Neural crest cell (in vitro differentiated cells): Measurements from ENCODE around the gene SCN9A. TPM values are rescaled to one million over a fixed set of nuclear protein-coding genes. Genes with fewer than 3 reads are reported as not detected.

Experiments used
- DNase-seq: peaks from one replicate; pipeline ENCODE4 v3.0.0; 2021; ENCODE audit warnings: low read depth, mixed read lengths, low spot score
- H3K27ac Mint-ChIP-seq: one replicate; pipeline ENCODE4 v1.8.0; 2021; ENCODE audit warnings: mild to moderate bottlenecking, mixed read lengths; ENCODE audit not compliant: unreplicated experiment
- H3K27me3 Mint-ChIP-seq: 2 replicates; pipeline ENCODE4 v1.8.0; 2021; ENCODE audit warnings: low read depth, mild to moderate bottlenecking, mixed read lengths
- H3K36me3 Mint-ChIP-seq: 2 replicates; pipeline ENCODE4 v1.8.0; 2021; ENCODE audit warnings: low read depth, mild to moderate bottlenecking, mixed read lengths
- H3K4me1 Mint-ChIP-seq: 2 replicates; pipeline ENCODE4 v1.8.0; 2021; ENCODE audit warnings: mixed read lengths
- H3K4me3 Mint-ChIP-seq: one replicate; pipeline ENCODE4 v1.8.0; 2021; ENCODE audit warnings: mild to moderate bottlenecking, mixed read lengths
- H3K9me3 Mint-ChIP-seq: 2 replicates; pipeline ENCODE4 v1.8.0; 2021; ENCODE audit warnings: mixed read lengths
- total RNA-seq: library from RNA; stranded (reverse); gene quantifications from 2 replicates; pipeline ENCODE4 v1.2.1, GENCODE V29; 2021
- TF ChIP-seq, protein P1 (sequence below): fragments of 200-600 bp; sonication (generic); conservative IDR thresholded peaks from 2 replicates; pipeline ENCODE4 v1.5.0; 2021; ENCODE audit warnings: antibody characterized with exemption, mild to moderate bottlenecking

The SCN9A gene
- total RNA-seq, 1 donor from 2014 or later, result 1.3 TPM

DNA sequence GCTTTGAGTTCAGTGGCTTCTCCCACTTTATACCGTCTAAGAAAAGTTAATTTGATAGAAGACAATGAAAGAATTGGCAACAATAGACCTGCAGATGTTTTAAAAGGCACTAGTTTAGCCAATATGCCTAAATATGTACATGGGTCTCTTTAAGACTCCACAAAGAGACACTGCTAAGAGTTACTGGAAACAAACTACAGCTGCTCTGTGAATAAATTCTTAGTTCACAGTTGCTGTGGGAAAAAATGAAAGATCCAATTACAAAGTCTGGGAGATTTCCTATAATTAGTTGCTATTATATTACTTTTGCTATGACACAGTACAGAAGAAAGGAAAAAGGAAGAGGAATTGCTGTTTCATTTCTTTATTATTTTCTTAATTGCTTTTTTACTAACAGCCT, 34.3 kb downstream of the SCN9A start:
- Mint-ChIP-seq H3K4me1 (peaks cover 13% of the 10 kb centered on the region), H3K36me3 (no peaks in the 10 kb centered on the region)

DNA sequence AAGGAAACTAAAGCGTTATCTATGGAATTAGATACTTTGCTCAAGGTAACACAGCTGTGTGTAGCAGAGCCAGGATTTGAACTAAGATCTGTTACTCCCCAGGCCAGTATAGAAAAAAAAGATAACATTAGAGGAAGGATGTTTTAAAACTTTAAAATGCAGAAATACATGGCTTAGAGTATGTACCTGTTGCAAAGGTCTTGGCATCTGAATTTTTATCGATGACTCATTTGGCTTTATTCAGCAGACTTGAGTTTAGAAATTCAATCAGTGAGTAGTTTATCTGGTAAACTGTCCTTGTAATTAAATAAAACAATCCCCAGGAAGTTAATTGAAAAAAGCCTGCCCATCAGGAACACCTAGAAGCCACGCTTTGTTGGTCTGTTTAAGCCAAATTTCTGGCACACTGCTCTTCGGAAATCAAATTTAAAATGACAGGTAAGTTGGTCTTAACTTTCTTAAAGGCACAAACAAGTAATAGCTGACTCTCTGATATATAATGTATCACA, 36.9 kb downstream of the SCN9A start:
- no peak overlapping the region for H3K27ac Mint-ChIP-seq

More for the DNA sequence above, 34.3 kb downstream of the SCN9A start:
- TF ChIP-seq, protein P1, sequence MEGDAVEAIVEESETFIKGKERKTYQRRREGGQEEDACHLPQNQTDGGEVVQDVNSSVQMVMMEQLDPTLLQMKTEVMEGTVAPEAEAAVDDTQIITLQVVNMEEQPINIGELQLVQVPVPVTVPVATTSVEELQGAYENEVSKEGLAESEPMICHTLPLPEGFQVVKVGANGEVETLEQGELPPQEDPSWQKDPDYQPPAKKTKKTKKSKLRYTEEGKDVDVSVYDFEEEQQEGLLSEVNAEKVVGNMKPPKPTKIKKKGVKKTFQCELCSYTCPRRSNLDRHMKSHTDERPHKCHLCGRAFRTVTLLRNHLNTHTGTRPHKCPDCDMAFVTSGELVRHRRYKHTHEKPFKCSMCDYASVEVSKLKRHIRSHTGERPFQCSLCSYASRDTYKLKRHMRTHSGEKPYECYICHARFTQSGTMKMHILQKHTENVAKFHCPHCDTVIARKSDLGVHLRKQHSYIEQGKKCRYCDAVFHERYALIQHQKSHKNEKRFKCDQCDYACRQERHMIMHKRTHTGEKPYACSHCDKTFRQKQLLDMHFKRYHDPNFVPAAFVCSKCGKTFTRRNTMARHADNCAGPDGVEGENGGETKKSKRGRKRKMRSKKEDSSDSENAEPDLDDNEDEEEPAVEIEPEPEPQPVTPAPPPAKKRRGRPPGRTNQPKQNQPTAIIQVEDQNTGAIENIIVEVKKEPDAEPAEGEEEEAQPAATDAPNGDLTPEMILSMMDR, result no peak
- Mint-ChIP-seq H3K9me3 (no peaks in the 10 kb centered on the region), H3K27me3 (no peaks in the 10 kb centered on the region), H3K27ac (no peak overlapping the region), H3K4me3 (no peak overlapping the region)
- DNase-seq, result no peak

GRCh38 chr2:166337932-166338331, 37.8 kb downstream of the SCN9A start:
- TF ChIP-seq, protein P1, result no peak
- no peaks in the 10 kb centered on the region for H3K36me3 Mint-ChIP-seq

More for the DNA sequence above, 36.9 kb downstream of the SCN9A start:
- no peak for DNase-seq
- Mint-ChIP-seq H3K27me3 (no peaks in the 10 kb centered on the region), H3K9me3 (no peaks in the 10 kb centered on the region), H3K4me1 (peaks cover 5% of the 10 kb centered on the region), H3K36me3 (no peaks in the 10 kb centered on the region), H3K4me3 (no peak overlapping the region)
- TF ChIP-seq, protein P1, result no peak

DNA sequence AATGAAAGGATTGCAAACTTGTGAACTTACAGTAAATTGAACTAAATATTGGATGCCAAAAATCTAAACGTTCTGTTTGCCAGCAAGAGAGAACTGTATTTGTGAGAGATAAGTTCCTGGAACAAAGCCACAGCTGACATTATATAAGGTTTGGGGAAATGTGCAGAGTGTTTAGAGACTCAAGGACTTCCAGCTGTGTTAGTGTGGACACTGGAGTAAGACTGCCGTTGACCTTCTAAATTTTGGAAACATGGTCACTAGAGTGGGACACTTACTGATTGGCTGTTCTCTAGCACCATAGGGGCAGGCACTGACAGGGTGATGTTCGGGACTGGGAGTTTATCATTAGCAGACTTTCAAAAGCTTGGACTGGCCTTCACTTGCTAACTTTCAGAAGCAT, 40.5 kb downstream of the SCN9A start:
- no peak for DNase-seq
- no peaks in the 10 kb centered on the region for H3K4me1 Mint-ChIP-seq
- TF ChIP-seq, protein P1, result no peak
- peaks cover 2% of the 10 kb centered on the region for H3K27me3 Mint-ChIP-seq
- H3K9me3 Mint-ChIP-seq, result no peaks in the 10 kb centered on the region
- no peak overlapping the region for H3K27ac Mint-ChIP-seq
- no peaks in the 10 kb centered on the region for H3K36me3 Mint-ChIP-seq
- no peak overlapping the region for H3K4me3 Mint-ChIP-seq

More at GRCh38 chr2:166337932-166338331, 37.8 kb downstream of the SCN9A start:
- Mint-ChIP-seq H3K4me3 (no peak overlapping the region), H3K9me3 (no peaks in the 10 kb centered on the region), H3K4me1 (no peaks in the 10 kb centered on the region), H3K27me3 (no peaks in the 10 kb centered on the region), H3K27ac (no peak overlapping the region)
- DNase-seq, result no peak

DNA sequence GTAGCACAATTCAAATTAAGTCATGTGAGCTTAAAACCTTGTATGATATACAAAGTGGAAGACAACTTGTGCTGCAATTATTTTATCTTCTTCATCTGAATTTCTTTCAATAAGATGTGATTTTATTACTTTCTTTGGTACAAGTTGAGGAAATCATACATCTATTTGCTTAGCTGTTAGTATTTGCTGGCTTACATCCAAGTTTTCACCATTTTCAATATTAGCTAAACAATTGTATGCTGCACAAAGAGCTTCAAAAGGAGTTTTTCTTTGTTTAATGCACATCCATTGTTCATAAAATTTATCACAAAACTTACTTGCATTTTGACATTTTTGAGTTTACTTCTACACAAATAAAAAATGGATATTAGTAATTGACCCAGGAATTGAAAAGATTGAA, 40.9 kb downstream of the SCN9A start:
- H3K27ac Mint-ChIP-seq, result no peak overlapping the region
- H3K9me3 Mint-ChIP-seq, result no peaks in the 10 kb centered on the region
- H3K4me3 Mint-ChIP-seq, result no peak overlapping the region
- H3K36me3 Mint-ChIP-seq, result no peaks in the 10 kb centered on the region
- H3K27me3 Mint-ChIP-seq, result peaks cover 4% of the 10 kb centered on the region
- TF ChIP-seq, protein P1, result no peak
- no peaks in the 10 kb centered on the region for H3K4me1 Mint-ChIP-seq
- no peak for DNase-seq
